ENCODE results near the gene HOXA10. TPM values are rescaled to one million over a fixed set of nuclear protein-coding genes. Genes with fewer than 3 reads are reported as not detected.

Gene HOXA10
- total and polyA plus RNA-seq, 4 donors: 0.21 to 0.29 (median 0.26) TPM; not detected in 1

GRCh38 chr7:27159266-27160144 lies 14.6 kb downstream of the HOXA10 start:
- Histone ChIP-seq H3K4me3 (no peak overlapping the region), H3K9ac (ENCODE audit: insufficient read depth in 1 of 2, low read length in 2 of 2) (no peak overlapping the region)

GRCh38 chr7:27158436-27159265 lies 15.5 kb downstream of the HOXA10 start:
- H3K4me1 ChIP-seq (ENCODE audit: control insufficient read depth in 5 of 5, insufficient read depth in 5 of 5, low read length in 5 of 5): peaks cover 0 to 21% (median 3%) of the 10 kb centered on the region in 5 donors
- TF ChIP-seq CTCF (IDR thresholded peaks at IDR 0.05; ENCODE audit: control extremely low read depth, extremely low read depth): no peak
- 25 to 50% methylated on average over 35 of the region's 35 CpGs for WGBS, 2 donors
- H3K27ac ChIP-seq (ENCODE audit: low read depth in 1 of 2, low read length in 1 of 2): no peak overlapping the region
- H3K9me3 ChIP-seq (ENCODE audit: control insufficient read depth in 4 of 4, insufficient read depth in 3 of 4, low read length in 3 of 4): no peaks in the 10 kb centered on the region
- H3K36me3 ChIP-seq (ENCODE audit: control insufficient read depth in 4 of 4, insufficient read depth in 4 of 4, low read length in 4 of 4): no peaks in the 10 kb centered on the region
- peak in 1 of 3 donors; percentile 34 for DNase-seq
- H3K9ac ChIP-seq (ENCODE audit: insufficient read depth in 1 of 2, low read length in 2 of 2): no peak overlapping the region
- ATAC-seq (ENCODE audit: insufficient read depth, low FRiP score): no peak
- peaks cover 0 to 92% (median 69%) of the 10 kb centered on the region in 3 donors for H3K27me3 ChIP-seq (ENCODE audit: control insufficient read depth in 3 of 3, insufficient read depth in 3 of 3, low read length in 2 of 3)
- no peak overlapping the region for H3K4me3 ChIP-seq

More at GRCh38 chr7:27159266-27160144, 14.6 kb downstream of the HOXA10 start:
- H3K9me3 ChIP-seq (ENCODE audit: control insufficient read depth in 4 of 4, insufficient read depth in 3 of 4, low read length in 3 of 4): no peaks in the 10 kb centered on the region
- peaks cover 0 to 19% (median 3%) of the 10 kb centered on the region in 5 donors for H3K4me1 ChIP-seq (ENCODE audit: control insufficient read depth in 5 of 5, insufficient read depth in 5 of 5, low read length in 5 of 5)
- peaks cover 0 to 92% (median 69%) of the 10 kb centered on the region in 3 donors for H3K27me3 ChIP-seq (ENCODE audit: control insufficient read depth in 3 of 3, insufficient read depth in 3 of 3, low read length in 2 of 3)
- no peaks in the 10 kb centered on the region for H3K36me3 ChIP-seq (ENCODE audit: control insufficient read depth in 4 of 4, insufficient read depth in 4 of 4, low read length in 4 of 4)
- DNase-seq: no peak
- TF ChIP-seq CTCF (IDR thresholded peaks at IDR 0.05; ENCODE audit: control extremely low read depth, extremely low read depth): no peak
- H3K27ac ChIP-seq (ENCODE audit: low read depth in 1 of 2, low read length in 1 of 2): no peak overlapping the region
- no peak for ATAC-seq (ENCODE audit: insufficient read depth, low FRiP score)
- 38 to 60% methylated on average over 27 of the region's 27 CpGs for WGBS, 2 donors

GRCh38 chr7:27157702-27158431 lies 16.3 kb downstream of the HOXA10 start:
- no peak for TF ChIP-seq CTCF (IDR thresholded peaks at IDR 0.05; ENCODE audit: control extremely low read depth, extremely low read depth)
- Histone ChIP-seq H3K27ac (ENCODE audit: low read depth in 1 of 2, low read length in 1 of 2) (no peak overlapping the region), H3K27me3 (ENCODE audit: control insufficient read depth in 3 of 3, insufficient read depth in 3 of 3, low read length in 2 of 3) (peaks cover 0 to 92% (median 69%) of the 10 kb centered on the region in 3 donors), H3K9ac (ENCODE audit: insufficient read depth in 1 of 2, low read length in 2 of 2) (no peak overlapping the region), H3K4me3 (no peak overlapping the region), H3K9me3 (ENCODE audit: control insufficient read depth in 4 of 4, insufficient read depth in 3 of 4, low read length in 3 of 4) (no peaks in the 10 kb centered on the region), H3K36me3 (ENCODE audit: control insufficient read depth in 4 of 4, insufficient read depth in 4 of 4, low read length in 4 of 4) (no peaks in the 10 kb centered on the region), H3K4me1 (ENCODE audit: control insufficient read depth in 5 of 5, insufficient read depth in 5 of 5, low read length in 5 of 5) (peaks cover 0 to 28% (median 4%) of the 10 kb centered on the region in 5 donors)
- no peak for ATAC-seq (ENCODE audit: insufficient read depth, low FRiP score)
- WGBS, 2 donors: 12 to 42% methylated on average over 30 of the region's 30 CpGs
- no peak for DNase-seq

Measured in lung (tissue), 12 donors.